PFSK-1 (cell line): ENCODE results near the gene STX2.

Experiments used
- POLR2AphosphoS5 ChIP-seq: IDR thresholded peaks from 2 replicates; pipeline ENCODE4 v1.6.1; 2012; ENCODE audit warnings: low read depth, mild to moderate bottlenecking, control low read depth, low read length, moderate library complexity
- SIN3A ChIP-seq: IDR thresholded peaks from 2 replicates; pipeline ENCODE4 v1.6.1; 2012; ENCODE audit warnings: mild to moderate bottlenecking, low read length, moderate library complexity, borderline replicate concordance; ENCODE audit not compliant: insufficient read depth

DNA sequence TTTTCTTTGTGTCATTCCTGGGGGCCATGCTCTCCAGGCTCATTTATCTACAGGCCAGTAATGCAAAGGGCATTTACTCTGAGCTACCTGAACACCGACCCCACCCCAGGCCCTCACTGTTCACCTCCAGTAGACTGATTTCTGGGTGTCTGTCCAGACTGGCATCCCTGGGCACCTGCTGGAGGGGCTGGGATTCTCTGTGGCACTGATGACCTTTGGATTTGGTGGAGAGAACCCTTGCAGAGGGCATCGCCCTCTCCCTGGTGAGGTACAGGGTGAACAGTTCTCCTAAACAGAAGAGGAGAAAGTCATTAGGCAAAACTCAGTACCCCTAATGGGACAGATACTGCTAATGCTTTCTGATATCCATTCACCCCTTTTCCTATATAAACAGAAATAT lies 95.9 kb downstream of the STX2 start:
- TF ChIP-seq SIN3A (no peak), POLR2AphosphoS5 (no peak)
